Measurements from ENCODE around the gene ORAI2.
A peak's percentile ranks its signal among the peaks of the same experiment; 100 is the strongest.
"Not testable (repeated sequence)": the region's sequence is repeated elsewhere in the genome, so short reads cannot be mapped to it uniquely, and the experiment has no call there.

The ORAI2 gene

GRCh38 chr7:102398543-102398942, 34.8 kb upstream of the ORAI2 start:
- no peak overlapping the region for H3K27ac ChIP-seq (ENCODE audit: insufficient read depth, low read depth, low read length, poor library complexity, severe bottlenecking)
- H3K27me3 ChIP-seq (ENCODE audit: control insufficient read depth, insufficient read depth, low read length, poor library complexity, severe bottlenecking) = no peaks in the 10 kb centered on the region
- no peaks in the 10 kb centered on the region for H3K9me3 ChIP-seq (ENCODE audit: control insufficient read depth, low read length)
- peaks cover 35% of the 10 kb centered on the region for H3K36me3 ChIP-seq (ENCODE audit: control insufficient read depth, insufficient read depth, low read length)
- H3K4me1 ChIP-seq (ENCODE audit: control insufficient read depth, insufficient read depth, low read length) = peaks cover 5% of the 10 kb centered on the region
- no peak overlapping the region for H3K4me3 ChIP-seq (ENCODE audit: insufficient read depth, low read depth, low read length)
- WGBS, 2 experiments = 96 to 97% methylated on average over 7 to 8 of the region's 8 CpGs

GRCh38 chr7:102400360-102400759, 33.0 kb upstream of the ORAI2 start:
- Histone ChIP-seq H3K4me3 (ENCODE audit: insufficient read depth, low read depth, low read length) (no peak overlapping the region), H3K9me3 (ENCODE audit: control insufficient read depth, low read length) (no peaks in the 10 kb centered on the region), H3K4me1 (ENCODE audit: control insufficient read depth, insufficient read depth, low read length) (peaks cover 5% of the 10 kb centered on the region), H3K27ac (ENCODE audit: insufficient read depth, low read depth, low read length, poor library complexity, severe bottlenecking) (no peak overlapping the region), H3K27me3 (ENCODE audit: control insufficient read depth, insufficient read depth, low read length, poor library complexity, severe bottlenecking) (no peaks in the 10 kb centered on the region), H3K36me3 (ENCODE audit: control insufficient read depth, insufficient read depth, low read length) (peaks cover 35% of the 10 kb centered on the region)
- WGBS, 2 experiments = 94 to 99% methylated on average over 5 of the region's 5 CpGs

GRCh38 chr7:102403563-102403962, 29.8 kb upstream of the ORAI2 start:
- H3K36me3 ChIP-seq (ENCODE audit: control insufficient read depth, insufficient read depth, low read length) = peaks cover 59% of the 10 kb centered on the region
- no peaks in the 10 kb centered on the region for H3K27me3 ChIP-seq (ENCODE audit: control insufficient read depth, insufficient read depth, low read length, poor library complexity, severe bottlenecking)
- H3K4me3 ChIP-seq (ENCODE audit: insufficient read depth, low read depth, low read length) = no peak overlapping the region
- H3K27ac ChIP-seq (ENCODE audit: insufficient read depth, low read depth, low read length, poor library complexity, severe bottlenecking) = no peak overlapping the region
- WGBS, 2 experiments = 96% methylated on average over 3 of the region's 3 CpGs
- no peaks in the 10 kb centered on the region for H3K4me1 ChIP-seq (ENCODE audit: control insufficient read depth, insufficient read depth, low read length)
- H3K9me3 ChIP-seq (ENCODE audit: control insufficient read depth, low read length) = no peaks in the 10 kb centered on the region

GRCh38 chr7:102404005-102404861, 29.1 kb upstream of the ORAI2 start:
- no peaks in the 10 kb centered on the region for H3K27me3 ChIP-seq (ENCODE audit: control insufficient read depth, insufficient read depth, low read length, poor library complexity, severe bottlenecking)
- 82 to 85% methylated on average over 15 of the region's 15 CpGs for WGBS, 2 experiments
- H3K9me3 ChIP-seq (ENCODE audit: control insufficient read depth, low read length) = no peaks in the 10 kb centered on the region
- H3K4me1 ChIP-seq (ENCODE audit: control insufficient read depth, insufficient read depth, low read length) = no peaks in the 10 kb centered on the region
- H3K36me3 ChIP-seq (ENCODE audit: control insufficient read depth, insufficient read depth, low read length) = peaks cover 61% of the 10 kb centered on the region
- peak overlapping the region; percentile 26 for H3K27ac ChIP-seq (ENCODE audit: insufficient read depth, low read depth, low read length, poor library complexity, severe bottlenecking)
- no peak overlapping the region for H3K4me3 ChIP-seq (ENCODE audit: insufficient read depth, low read depth, low read length)

- H3K4me3 ChIP-seq (ENCODE audit: insufficient read depth, low read depth, low read length); H3K27me3 ChIP-seq (ENCODE audit: control insufficient read depth, insufficient read depth, low read length, poor library complexity, severe bottlenecking); H3K9me3 ChIP-seq (ENCODE audit: control insufficient read depth, low read length); H3K27ac ChIP-seq (ENCODE audit: insufficient read depth, low read depth, low read length, poor library complexity, severe bottlenecking); H3K4me1 ChIP-seq (ENCODE audit: control insufficient read depth, insufficient read depth, low read length): not testable (repeated sequence)
- peaks cover 61% of the 10 kb centered on the region for H3K36me3 ChIP-seq (ENCODE audit: control insufficient read depth, insufficient read depth, low read length)
- 90 to 93% methylated on average over 5 of the region's 5 CpGs for WGBS, 2 experiments
Observed at GRCh38 chr7:102404862-102405188, 28.6 kb upstream of the ORAI2 start.

- Histone ChIP-seq H3K27ac (ENCODE audit: insufficient read depth, low read depth, low read length, poor library complexity, severe bottlenecking) (no peak overlapping the region), H3K4me1 (ENCODE audit: control insufficient read depth, insufficient read depth, low read length) (no peaks in the 10 kb centered on the region), H3K9me3 (ENCODE audit: control insufficient read depth, low read length) (peaks cover 3% of the 10 kb centered on the region), H3K36me3 (ENCODE audit: control insufficient read depth, insufficient read depth, low read length) (peaks cover 63% of the 10 kb centered on the region), H3K4me3 (ENCODE audit: insufficient read depth, low read depth, low read length) (no peak overlapping the region), H3K27me3 (ENCODE audit: control insufficient read depth, insufficient read depth, low read length, poor library complexity, severe bottlenecking) (no peaks in the 10 kb centered on the region)
- WGBS, 2 experiments = 93 to 98% methylated on average over 6 of the region's 6 CpGs
Observed at GRCh38 chr7:102407910-102408309, 25.5 kb upstream of the ORAI2 start.

GRCh38 chr7:102408530-102408929, 24.8 kb upstream of the ORAI2 start:
- H3K36me3 ChIP-seq (ENCODE audit: control insufficient read depth, insufficient read depth, low read length) = peaks cover 65% of the 10 kb centered on the region
- H3K9me3 ChIP-seq (ENCODE audit: control insufficient read depth, low read length); H3K4me1 ChIP-seq (ENCODE audit: control insufficient read depth, insufficient read depth, low read length); H3K27me3 ChIP-seq (ENCODE audit: control insufficient read depth, insufficient read depth, low read length, poor library complexity, severe bottlenecking); H3K4me3 ChIP-seq (ENCODE audit: insufficient read depth, low read depth, low read length); H3K27ac ChIP-seq (ENCODE audit: insufficient read depth, low read depth, low read length, poor library complexity, severe bottlenecking): not testable (repeated sequence)
- WGBS, 2 experiments = 93 to 96% methylated on average over 6 of the region's 6 CpGs

GRCh38 chr7:102409340-102409739, 24.0 kb upstream of the ORAI2 start:
- 95 to 96% methylated on average over 3 to 4 of the region's 4 CpGs for WGBS, 2 experiments
- Histone ChIP-seq H3K27ac (ENCODE audit: insufficient read depth, low read depth, low read length, poor library complexity, severe bottlenecking) (no peak overlapping the region), H3K4me1 (ENCODE audit: control insufficient read depth, insufficient read depth, low read length) (no peaks in the 10 kb centered on the region), H3K36me3 (ENCODE audit: control insufficient read depth, insufficient read depth, low read length) (peaks cover 65% of the 10 kb centered on the region), H3K4me3 (ENCODE audit: insufficient read depth, low read depth, low read length) (no peak overlapping the region), H3K27me3 (ENCODE audit: control insufficient read depth, insufficient read depth, low read length, poor library complexity, severe bottlenecking) (no peaks in the 10 kb centered on the region), H3K9me3 (ENCODE audit: control insufficient read depth, low read length) (peaks cover 3% of the 10 kb centered on the region)

GRCh38 chr7:102410123-102410522, 23.3 kb upstream of the ORAI2 start:
- Histone ChIP-seq H3K27me3 (ENCODE audit: control insufficient read depth, insufficient read depth, low read length, poor library complexity, severe bottlenecking) (no peaks in the 10 kb centered on the region), H3K9me3 (ENCODE audit: control insufficient read depth, low read length) (peaks cover 3% of the 10 kb centered on the region), H3K36me3 (ENCODE audit: control insufficient read depth, insufficient read depth, low read length) (peaks cover 65% of the 10 kb centered on the region), H3K4me1 (ENCODE audit: control insufficient read depth, insufficient read depth, low read length) (no peaks in the 10 kb centered on the region), H3K27ac (ENCODE audit: insufficient read depth, low read depth, low read length, poor library complexity, severe bottlenecking) (no peak overlapping the region), H3K4me3 (ENCODE audit: insufficient read depth, low read depth, low read length) (no peak overlapping the region)
- WGBS, 2 experiments = 78 to 79% methylated on average over 6 of the region's 6 CpGs

GRCh38 chr7:102410918-102411317, 22.5 kb upstream of the ORAI2 start:
- WGBS, 2 experiments = 95 to 97% methylated on average over 5 of the region's 5 CpGs
- H3K4me3 ChIP-seq (ENCODE audit: insufficient read depth, low read depth, low read length) = no peak overlapping the region
- H3K9me3 ChIP-seq (ENCODE audit: control insufficient read depth, low read length) = peaks cover 3% of the 10 kb centered on the region
- H3K27me3 ChIP-seq (ENCODE audit: control insufficient read depth, insufficient read depth, low read length, poor library complexity, severe bottlenecking) = no peaks in the 10 kb centered on the region
- H3K36me3 ChIP-seq (ENCODE audit: control insufficient read depth, insufficient read depth, low read length) = peaks cover 62% of the 10 kb centered on the region
- H3K27ac ChIP-seq (ENCODE audit: insufficient read depth, low read depth, low read length, poor library complexity, severe bottlenecking) = no peak overlapping the region
- no peaks in the 10 kb centered on the region for H3K4me1 ChIP-seq (ENCODE audit: control insufficient read depth, insufficient read depth, low read length)

Measured in ectodermal cell (in vitro differentiated cells).